ENCODE data around the gene CTSZ. TPM values are rescaled to one million over a fixed set of nuclear protein-coding genes. Genes with fewer than 3 reads are reported as not detected.

CTSZ gene
- 18.7 TPM for total RNA-seq

DNA sequence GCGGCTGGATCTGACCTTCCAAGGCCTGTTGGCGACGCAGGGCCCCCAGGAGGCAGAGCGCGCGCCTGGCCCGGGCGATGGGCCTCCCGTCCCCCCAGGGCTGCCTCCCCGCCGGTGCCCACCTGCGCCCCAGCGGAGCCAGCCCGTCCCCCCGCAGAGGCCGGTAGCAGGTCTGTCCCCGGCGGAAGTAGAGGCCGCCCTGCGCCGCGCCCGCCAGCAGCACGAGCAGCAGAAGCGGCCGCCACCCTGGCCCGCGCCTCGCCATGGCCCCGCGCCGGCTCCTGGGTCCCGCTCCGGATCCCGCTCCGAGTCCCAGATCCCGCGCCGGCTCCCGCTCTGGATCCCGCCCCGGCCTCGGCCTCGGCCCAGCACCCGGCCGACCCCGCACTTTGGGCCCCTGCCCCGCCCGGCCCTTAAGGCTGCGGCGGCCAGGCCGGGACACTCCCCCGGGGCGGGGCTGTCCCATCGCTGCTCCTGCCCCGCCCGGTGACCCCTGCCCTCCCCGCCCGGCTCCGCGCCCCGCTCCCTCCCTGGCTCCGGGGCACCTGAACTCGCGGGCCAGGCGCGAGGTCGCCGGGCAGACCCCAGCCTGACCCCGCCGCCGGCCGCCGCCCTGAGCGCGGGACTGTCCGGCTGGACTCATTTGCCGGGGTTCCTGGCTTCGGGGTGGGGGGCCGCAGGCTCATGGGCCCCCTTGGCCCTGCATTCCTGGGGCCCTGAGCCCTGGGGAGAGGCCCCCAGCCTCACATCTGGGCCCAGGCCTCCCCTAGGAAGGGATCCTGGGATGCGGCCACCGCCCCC is at the start of gene CTSZ:
Gene CTSZ (minus strand): TSS at position 391 of the 801 bp plus-strand sequence. CDS start 126 bp downstream, at position 265.

DNA sequence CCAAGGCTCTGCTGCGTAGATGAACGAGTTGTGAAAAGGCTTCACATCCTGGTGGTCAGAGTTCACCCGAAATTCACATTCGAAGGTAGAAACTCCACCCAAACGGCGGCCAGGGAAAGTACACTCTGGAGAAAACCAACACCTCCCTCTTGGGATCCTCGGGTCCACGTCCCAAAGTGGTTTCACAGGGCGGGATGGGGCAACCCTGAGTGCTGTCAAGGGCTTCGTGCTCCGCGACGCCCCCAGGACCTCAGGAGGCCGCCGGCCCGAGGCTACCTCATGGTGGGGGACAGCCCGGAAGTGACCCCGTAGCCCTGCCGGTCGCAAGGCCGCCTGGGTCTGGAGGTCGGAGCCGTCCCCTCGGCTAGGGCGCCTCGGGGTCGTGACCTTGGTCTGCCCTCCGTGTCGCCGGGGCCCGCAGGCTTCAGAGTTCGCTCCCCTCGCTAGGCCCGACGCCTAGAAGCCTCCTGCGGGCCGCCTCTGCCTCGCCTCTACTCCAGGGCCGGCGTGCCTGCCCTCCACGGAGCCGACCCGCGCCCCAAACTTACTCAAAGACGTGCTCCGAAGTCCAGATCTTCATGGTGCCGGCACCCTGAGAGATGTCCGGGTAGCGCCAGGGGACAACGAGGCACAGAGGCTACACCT is 35.2 kb upstream of the CTSZ start, which contains the start of gene PRELID3B:
Gene PRELID3B (minus strand): TSS at position 636 of the 645 bp plus-strand sequence. CDS start 56 bp downstream, at position 580.

DNA sequence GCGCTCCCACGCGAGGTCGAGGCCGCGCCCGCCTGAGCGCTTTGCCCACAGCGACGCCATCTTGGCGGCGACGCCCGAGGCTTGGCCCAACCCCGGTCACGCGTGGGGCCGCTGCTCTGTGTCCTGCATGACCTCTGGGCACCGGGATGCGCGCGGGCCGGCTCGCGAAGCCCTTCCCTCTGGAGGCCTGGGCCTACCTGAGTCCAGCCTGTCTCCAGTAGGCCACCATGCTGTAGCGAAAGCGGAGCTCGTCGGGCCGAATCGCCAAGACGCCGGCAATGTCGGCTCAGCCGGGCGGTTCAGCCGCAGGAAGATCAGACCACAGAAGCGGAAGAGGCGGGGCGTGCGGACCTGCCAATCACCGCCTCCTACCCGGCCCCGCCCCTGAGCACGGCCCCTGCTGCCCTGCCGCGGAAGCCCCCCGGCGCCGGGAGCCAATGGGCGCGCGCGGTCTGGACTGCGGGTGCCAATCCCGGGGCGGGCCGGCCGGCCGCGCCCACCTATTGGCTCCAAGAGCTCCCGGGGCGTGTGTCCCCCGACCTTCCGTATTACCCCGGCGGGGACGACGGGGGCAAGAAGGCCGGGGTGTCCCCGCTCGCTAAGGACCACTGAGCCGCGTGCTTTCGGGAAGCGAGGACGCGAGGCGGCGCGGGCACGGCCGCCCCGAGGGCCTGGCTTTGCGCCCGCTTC is 25.1 kb upstream of the CTSZ start, which contains the start of gene ATP5F1E:
Gene ATP5F1E (minus strand): TSS at position 313 of the 690 bp plus-strand sequence. CDS start 84 bp downstream, at position 229.

DNA sequence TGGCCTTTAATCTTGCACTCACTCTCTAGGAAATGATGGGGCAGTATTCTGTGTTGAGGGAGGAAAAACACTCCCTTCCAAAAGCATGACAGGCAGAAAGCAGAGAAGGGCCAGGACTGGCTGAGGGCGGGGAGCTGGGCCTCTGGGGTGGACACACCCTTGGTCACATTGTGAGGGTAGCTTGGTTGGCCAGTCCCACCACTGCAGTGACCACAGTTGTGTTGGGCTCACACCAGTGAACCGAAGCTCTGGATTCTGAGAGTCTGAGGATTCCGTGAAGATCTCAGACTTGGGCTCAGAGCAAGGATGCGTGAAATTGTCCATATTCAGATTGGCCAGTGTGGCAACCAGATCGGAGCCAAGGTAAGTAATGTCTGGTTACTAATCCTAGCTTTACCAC is 12.2 kb upstream of the CTSZ start, which contains the start of gene TUBB1:
Gene TUBB1 (plus strand): TSS at position 213 of the 400 bp plus-strand sequence. CDS start 94 bp downstream, at position 307.

DNA sequence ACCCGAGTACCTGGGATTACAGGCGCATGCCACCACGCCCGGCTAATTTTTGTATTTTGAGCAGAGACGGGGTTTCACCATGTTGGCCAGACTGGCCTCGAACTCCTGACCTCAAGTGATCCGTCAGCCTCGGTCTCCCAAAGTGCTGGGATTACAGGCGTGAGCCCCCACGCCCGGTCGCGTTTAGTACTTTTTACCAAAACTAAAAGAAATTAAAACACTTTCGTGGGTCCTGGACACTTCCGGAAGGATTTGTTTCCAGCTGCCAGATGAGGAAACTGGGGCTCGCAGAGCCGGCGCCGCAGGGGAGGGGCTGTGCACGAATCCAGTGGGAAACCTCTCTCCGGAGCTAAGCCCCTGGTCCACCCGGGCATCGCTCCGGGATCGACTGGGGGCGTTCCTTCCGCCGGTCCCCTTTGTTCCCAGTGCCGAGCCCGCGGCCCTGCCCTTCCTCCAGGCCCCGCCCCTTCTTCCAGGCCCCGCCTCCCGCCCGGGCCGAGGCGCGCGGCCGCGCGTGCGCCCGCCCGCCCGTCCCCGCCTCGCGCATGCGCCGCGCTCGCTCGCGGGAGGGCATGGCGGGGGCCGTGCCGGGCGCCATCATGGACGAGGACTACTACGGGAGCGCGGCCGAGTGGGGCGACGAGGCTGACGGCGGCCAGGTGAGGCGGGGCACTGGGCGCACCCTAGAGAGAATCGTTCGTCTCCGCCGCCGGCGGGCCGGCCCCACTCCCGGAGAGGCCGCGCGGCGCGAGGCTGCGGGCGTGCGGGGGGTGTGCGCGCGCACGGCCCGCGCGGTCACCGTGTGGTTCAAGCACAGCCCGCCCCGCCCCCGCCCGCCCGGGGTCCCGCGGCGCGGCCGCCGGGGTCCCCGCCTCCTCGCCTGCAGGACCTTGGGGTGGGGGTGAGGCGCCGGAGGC is 26.1 kb downstream of the CTSZ start, which contains the start of gene NELFCD:
Gene NELFCD (plus strand): TSS at position 546 of the 917 bp plus-strand sequence. CDS start 54 bp downstream, at position 600.

Other genes with a start within 250 kb of the CTSZ start
- 1.2 TPM for gene GNAS-AS1, start 156.4 kb downstream of the CTSZ start, total RNA-seq
- 786 TPM for gene GNAS, start 154.5 kb downstream of the CTSZ start, total RNA-seq
- gene NELFCD, start 26.0 kb downstream of the CTSZ start, total RNA-seq, result 50.7 TPM
- gene TUBB1, start 12.2 kb upstream of the CTSZ start, total RNA-seq, result 0.92 TPM
- 48.2 TPM for gene ATP5F1E, start 25.1 kb upstream of the CTSZ start, total RNA-seq
- 78.4 TPM for gene PRELID3B, start 35.5 kb upstream of the CTSZ start, total RNA-seq
- gene ZNF831, start 156.6 kb upstream of the CTSZ start, total RNA-seq, result 0.23 TPM